Measurements from ENCODE around the gene CERS1.

GRCh38 chr19:18883526-18884304 lies 12.2 kb downstream of the CERS1 start:
- TF ChIP-seq CTCF (IDR thresholded peaks at IDR 0.05): no peak
- TF ChIP-seq POLR2A (IDR thresholded peaks at IDR 0.05): no peak
